C4-2B (cell line): ENCODE measurements around the gene DNAH1.

Source experiments
- CTCF ChIP-seq: fragments of 450-650 bp; conservative IDR thresholded peaks from 2 replicates; pipeline ENCODE4 v1.5.1; 2017; ENCODE audit warnings: mild to moderate bottlenecking
- ZFX ChIP-seq: fragments of 450-650 bp; IDR thresholded peaks from 2 replicates; pipeline ENCODE4 v1.6.1; 2017

- TF ChIP-seq CTCF, result no peak
- no peak for TF ChIP-seq ZFX
These were observed 48.1 kb upstream of the DNAH1 start for GRCh38 chr3:52268036-52268435.
